GM12801 (cell line): ENCODE measurements around the gene SIRT3.

Source experiments
- TF ChIP-seq, protein P1 (sequence below): IDR thresholded peaks from one replicate; pipeline ENCODE4 v1.5.1; 2011; ENCODE audit warnings: control low read depth; ENCODE audit not compliant: insufficient read length; ENCODE audit errors: extremely low read depth

SIRT3 gene

DNA sequence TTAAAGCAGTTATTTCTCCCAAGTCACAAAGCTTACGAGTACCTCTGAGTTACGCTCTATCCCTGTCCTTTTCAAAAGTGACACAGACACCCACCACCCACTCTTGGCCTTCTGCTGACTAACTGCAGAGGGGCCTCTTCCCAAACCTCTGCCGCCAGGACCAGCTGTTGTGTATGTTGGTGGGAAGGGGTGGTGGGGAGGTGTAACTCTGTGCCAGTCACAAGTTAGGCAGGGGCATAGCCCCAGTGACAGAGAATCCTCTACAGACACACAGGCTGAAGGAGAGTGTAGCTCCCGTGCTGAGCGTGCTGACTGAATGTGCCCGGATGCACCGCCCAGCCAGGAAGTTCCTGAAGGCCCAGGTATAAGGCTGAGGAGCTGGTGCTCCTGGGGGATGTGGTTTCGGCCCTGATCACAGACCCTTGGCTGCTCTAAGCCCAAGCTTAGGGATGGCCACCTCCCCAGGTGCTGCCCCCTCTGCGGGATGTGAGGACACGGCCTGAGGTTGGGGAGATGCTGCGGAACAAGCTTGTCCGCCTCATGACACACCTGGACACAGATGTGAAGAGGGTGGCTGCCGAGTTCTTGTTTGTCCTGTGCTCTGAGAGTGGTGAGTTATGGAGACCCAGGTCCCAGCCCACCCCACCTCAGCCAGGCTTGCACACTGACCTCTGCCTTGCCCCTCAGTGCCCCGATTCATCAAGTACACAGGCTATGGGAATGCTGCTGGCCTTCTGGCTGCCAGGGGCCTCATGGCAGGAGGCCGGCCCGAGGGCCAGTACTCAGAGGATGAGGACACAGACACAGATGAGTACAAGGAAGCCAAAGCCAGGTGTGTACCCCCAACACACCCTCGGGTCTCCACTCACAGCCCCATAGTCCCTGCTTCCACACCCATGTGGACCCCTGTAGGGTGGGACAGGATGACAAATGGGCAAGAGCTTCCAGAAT lies 23.7 kb downstream of the SIRT3 start:
- TF ChIP-seq, protein P1, sequence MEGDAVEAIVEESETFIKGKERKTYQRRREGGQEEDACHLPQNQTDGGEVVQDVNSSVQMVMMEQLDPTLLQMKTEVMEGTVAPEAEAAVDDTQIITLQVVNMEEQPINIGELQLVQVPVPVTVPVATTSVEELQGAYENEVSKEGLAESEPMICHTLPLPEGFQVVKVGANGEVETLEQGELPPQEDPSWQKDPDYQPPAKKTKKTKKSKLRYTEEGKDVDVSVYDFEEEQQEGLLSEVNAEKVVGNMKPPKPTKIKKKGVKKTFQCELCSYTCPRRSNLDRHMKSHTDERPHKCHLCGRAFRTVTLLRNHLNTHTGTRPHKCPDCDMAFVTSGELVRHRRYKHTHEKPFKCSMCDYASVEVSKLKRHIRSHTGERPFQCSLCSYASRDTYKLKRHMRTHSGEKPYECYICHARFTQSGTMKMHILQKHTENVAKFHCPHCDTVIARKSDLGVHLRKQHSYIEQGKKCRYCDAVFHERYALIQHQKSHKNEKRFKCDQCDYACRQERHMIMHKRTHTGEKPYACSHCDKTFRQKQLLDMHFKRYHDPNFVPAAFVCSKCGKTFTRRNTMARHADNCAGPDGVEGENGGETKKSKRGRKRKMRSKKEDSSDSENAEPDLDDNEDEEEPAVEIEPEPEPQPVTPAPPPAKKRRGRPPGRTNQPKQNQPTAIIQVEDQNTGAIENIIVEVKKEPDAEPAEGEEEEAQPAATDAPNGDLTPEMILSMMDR: no peak

DNA sequence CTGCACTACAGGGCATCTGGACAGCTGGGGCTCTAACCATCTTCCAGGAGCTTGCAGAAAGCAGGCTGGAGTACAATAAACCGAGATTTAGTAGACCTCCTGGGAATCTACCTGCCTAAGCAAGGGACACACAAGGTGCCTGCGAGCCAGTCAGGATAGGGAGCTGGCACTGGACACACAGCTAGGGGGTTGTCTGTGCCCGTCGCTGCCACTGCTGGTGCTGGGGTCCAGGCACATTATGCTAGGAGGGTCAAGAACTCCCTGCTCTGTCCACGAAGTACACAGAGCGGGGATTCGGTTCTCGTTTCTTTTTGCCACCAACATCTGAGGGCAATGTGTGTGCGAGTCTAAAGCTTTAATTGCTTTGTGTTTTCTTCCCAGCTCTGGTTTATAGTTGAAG lies 24.4 kb downstream of the SIRT3 start:
- TF ChIP-seq, protein P1: no peak

- TF ChIP-seq, protein P1: no peak
These were observed 24.8 kb downstream of the SIRT3 start for GRCh38 chr11:211295-211694.

DNA sequence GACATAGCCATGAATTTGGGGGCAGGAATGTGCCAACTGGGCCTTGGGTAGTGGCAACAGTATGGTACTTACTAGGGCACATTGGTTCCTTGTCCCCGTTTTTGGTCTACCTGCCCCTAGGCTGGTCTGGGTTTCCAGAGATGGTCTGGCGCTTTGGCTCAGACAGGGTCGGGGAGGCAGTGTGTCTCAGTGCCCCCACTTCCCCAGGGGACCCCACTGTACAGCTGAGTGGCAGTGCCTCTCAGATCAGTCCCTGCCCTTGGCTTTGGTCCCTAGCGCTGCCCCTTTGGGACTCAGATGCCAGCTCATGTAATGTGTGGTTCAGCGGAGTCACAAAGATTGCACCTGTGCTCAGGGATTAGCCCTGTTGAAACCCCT lies 25.4 kb downstream of the SIRT3 start:
- TF ChIP-seq, protein P1: no peak

DNA sequence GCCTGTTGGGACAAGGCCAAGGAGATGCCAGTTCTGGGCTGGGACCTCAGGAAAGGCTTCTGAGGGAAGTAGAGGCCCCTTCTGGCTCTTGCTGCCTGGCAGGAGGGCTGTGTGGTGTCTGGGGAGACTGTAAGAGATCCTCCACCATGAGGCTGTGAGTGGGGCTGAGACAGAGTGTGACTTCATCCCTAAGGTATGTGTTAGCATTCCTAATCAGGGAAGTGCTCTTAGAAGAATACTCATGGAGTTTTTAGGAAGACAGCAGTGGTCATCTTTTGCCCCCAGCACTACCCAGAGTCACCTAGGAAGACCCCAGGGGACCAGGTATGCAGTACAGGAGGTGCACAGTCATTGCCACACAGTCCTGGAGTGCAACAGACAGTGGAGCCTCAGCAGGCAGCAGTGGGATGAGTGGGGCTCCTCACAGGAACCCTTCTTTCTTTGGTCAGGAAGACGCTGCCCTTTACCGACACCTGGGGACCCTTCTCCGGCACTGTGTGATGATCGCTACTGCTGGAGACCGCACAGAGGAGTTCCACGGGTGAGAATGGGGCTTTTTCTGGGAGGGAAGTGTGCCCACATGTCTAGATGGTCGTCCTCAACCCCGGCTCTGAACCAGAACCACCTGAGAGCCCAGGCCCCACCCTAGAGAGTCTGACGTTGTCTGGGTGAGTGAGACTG lies 25.9 kb downstream of the SIRT3 start:
- TF ChIP-seq, protein P1: no peak

- TF ChIP-seq, protein P1: no peak
These were observed 26.6 kb downstream of the SIRT3 start for GRCh38 chr11:209275-210121.

DNA sequence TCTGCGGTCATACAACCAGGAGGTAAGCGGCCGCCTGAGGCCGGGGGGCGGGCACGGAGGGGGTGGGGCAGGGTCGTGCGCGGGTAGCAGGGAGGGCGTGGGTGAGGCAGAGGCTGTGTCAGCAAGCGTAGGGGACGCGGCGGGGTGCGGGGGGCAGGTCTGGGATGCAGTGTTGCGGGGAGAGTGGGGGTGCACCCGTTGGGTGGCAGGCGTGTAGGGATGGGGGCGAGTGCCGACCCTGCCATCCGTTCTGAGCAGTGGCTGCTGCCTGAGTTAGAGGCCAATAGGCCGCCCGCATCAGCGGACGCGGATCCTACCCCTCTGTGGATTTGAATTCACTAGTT lies 27.3 kb downstream of the SIRT3 start:
- TF ChIP-seq, protein P1: no peak
